HG03066 (cell line): ENCODE results near the gene DPY19L1.
"Not testable (repeated sequence)": the region's sequence is repeated elsewhere in the genome, so short reads cannot be mapped to it uniquely, and the experiment has no call there.

Source experiments
- ATAC-seq: cut with Tn5 transposase; IDR thresholded peaks from one replicate; pipeline ENCODE4 v1.9.1; 2021; ENCODE audit warnings: low read depth; ENCODE audit not compliant: unreplicated experiment

Gene DPY19L1

GRCh38 chr7:34996423-34997090 lies 40.7 kb downstream of the DPY19L1 start:
- ATAC-seq, result not testable (repeated sequence)

- ATAC-seq, result no peak
Observed at GRCh38 chr7:34995757-34996156, 41.5 kb downstream of the DPY19L1 start.

- ATAC-seq, result peak; percentile 77
Observed at GRCh38 chr7:34991938-34992840, 45.1 kb downstream of the DPY19L1 start.

GRCh38 chr7:34988442-34989125 lies 48.7 kb downstream of the DPY19L1 start:
- ATAC-seq, result not testable (repeated sequence)

- ATAC-seq, result not testable (repeated sequence)
Observed at GRCh38 chr7:34985155-34985554, 52.1 kb downstream of the DPY19L1 start.

GRCh38 chr7:34984140-34984539 lies 53.1 kb downstream of the DPY19L1 start:
- ATAC-seq, result not testable (repeated sequence)

GRCh38 chr7:34982371-34983019 lies 54.8 kb downstream of the DPY19L1 start:
- ATAC-seq, result no peak

GRCh38 chr7:34979124-34979523 lies 58.2 kb downstream of the DPY19L1 start:
- not testable (repeated sequence) for ATAC-seq

GRCh38 chr7:34973400-34973760 lies 63.9 kb downstream of the DPY19L1 start:
- ATAC-seq, result no peak

- ATAC-seq, result peak; percentile 82
Observed at GRCh38 chr7:34972739-34973399, 64.4 kb downstream of the DPY19L1 start.

GRCh38 chr7:34967818-34968217 lies 69.5 kb downstream of the DPY19L1 start:
- not testable (repeated sequence) for ATAC-seq

GRCh38 chr7:34966504-34966903 lies 70.8 kb downstream of the DPY19L1 start:
- ATAC-seq, result not testable (repeated sequence)

GRCh38 chr7:34958021-34958420 lies 79.3 kb downstream of the DPY19L1 start:
- no peak for ATAC-seq

GRCh38 chr7:34952822-34953221 lies 84.5 kb downstream of the DPY19L1 start:
- ATAC-seq, result no peak

- no peak for ATAC-seq
Observed at GRCh38 chr7:34949361-34949760, 87.9 kb downstream of the DPY19L1 start.

GRCh38 chr7:34947427-34947826 lies 89.9 kb downstream of the DPY19L1 start:
- ATAC-seq, result not testable (repeated sequence)

- ATAC-seq, result no peak
Observed at GRCh38 chr7:34946486-34946885, 90.8 kb downstream of the DPY19L1 start.

GRCh38 chr7:34945894-34946477 lies 91.3 kb downstream of the DPY19L1 start:
- ATAC-seq, result not testable (repeated sequence)

- ATAC-seq, result no peak
Observed at GRCh38 chr7:34939175-34939574, 98.1 kb downstream of the DPY19L1 start.

- not testable (repeated sequence) for ATAC-seq
Observed at GRCh38 chr7:34935735-34936165, 101.5 kb downstream of the DPY19L1 start.
